Measurements from ENCODE around the gene ACOT11.

DNA sequence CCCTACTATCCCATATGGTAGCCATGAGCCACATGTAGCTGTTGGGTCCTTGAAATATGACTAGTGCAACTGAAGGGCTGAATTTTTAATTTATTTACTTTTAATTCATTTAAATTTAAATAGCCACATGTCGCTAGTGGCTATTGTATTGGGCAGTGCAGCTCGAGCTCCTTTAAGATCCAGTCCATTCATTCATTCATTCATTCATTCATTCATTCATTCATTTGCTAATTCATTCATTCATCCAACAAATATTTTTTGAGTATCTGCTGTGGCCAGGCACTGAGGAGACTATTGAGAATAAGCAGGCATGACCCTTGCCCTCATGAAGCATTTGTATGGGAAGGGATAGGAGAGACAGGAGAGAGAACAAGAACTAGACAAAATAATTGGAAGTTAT is 29.5 kb upstream of the ACOT11 start:
- TF ChIP-seq, protein P1, sequence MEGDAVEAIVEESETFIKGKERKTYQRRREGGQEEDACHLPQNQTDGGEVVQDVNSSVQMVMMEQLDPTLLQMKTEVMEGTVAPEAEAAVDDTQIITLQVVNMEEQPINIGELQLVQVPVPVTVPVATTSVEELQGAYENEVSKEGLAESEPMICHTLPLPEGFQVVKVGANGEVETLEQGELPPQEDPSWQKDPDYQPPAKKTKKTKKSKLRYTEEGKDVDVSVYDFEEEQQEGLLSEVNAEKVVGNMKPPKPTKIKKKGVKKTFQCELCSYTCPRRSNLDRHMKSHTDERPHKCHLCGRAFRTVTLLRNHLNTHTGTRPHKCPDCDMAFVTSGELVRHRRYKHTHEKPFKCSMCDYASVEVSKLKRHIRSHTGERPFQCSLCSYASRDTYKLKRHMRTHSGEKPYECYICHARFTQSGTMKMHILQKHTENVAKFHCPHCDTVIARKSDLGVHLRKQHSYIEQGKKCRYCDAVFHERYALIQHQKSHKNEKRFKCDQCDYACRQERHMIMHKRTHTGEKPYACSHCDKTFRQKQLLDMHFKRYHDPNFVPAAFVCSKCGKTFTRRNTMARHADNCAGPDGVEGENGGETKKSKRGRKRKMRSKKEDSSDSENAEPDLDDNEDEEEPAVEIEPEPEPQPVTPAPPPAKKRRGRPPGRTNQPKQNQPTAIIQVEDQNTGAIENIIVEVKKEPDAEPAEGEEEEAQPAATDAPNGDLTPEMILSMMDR (IDR thresholded peaks at IDR 0.05), result no peak
- no peak for TF ChIP-seq POLR2AphosphoS5 (IDR thresholded peaks at IDR 0.05)

Measured in sigmoid colon (tissue), 4 donors.